GM18498 (cell line): ENCODE data around the gene MYO15A.
"Not testable (repeated sequence)": the region's sequence is repeated elsewhere in the genome, so short reads cannot be mapped to it uniquely, and the experiment has no call there.

ENCODE experiments used
- ATAC-seq: cut with Tn5 transposase; IDR thresholded peaks from one replicate; pipeline ENCODE4 v1.9.1; 2021; ENCODE audit warnings: mild to moderate bottlenecking, moderate library complexity; ENCODE audit not compliant: unreplicated experiment

Gene MYO15A

GRCh38 chr17:18203308-18203707 is 94.8 kb downstream of the MYO15A start:
- ATAC-seq, result no peak

GRCh38 chr17:18205861-18206260 is 97.3 kb downstream of the MYO15A start:
- ATAC-seq, result no peak

GRCh38 chr17:18206962-18207361 is 98.4 kb downstream of the MYO15A start:
- ATAC-seq, result no peak

GRCh38 chr17:18208092-18208491 is 99.5 kb downstream of the MYO15A start:
- no peak for ATAC-seq

- ATAC-seq, result no peak
These were observed 105.2 kb downstream of the MYO15A start for GRCh38 chr17:18213666-18214270.

- ATAC-seq, result not testable (repeated sequence)
These were observed 108.3 kb downstream of the MYO15A start for GRCh38 chr17:18216906-18217305.

- no peak for ATAC-seq
These were observed 109.0 kb downstream of the MYO15A start for GRCh38 chr17:18217412-18218015.

- no peak for ATAC-seq
These were observed 110.3 kb downstream of the MYO15A start for GRCh38 chr17:18218756-18219415.

- no peak for ATAC-seq
These were observed 115.5 kb downstream of the MYO15A start for GRCh38 chr17:18224053-18224386.

- ATAC-seq, result no peak
These were observed 116.0 kb downstream of the MYO15A start for GRCh38 chr17:18224387-18225120.

GRCh38 chr17:18225121-18225641 is 116.6 kb downstream of the MYO15A start, which contains the start of gene LLGL1:
Gene LLGL1 (plus strand): TSS chr17:18225635. CDS start chr17:18225683, 48 bp downstream.
- peak; percentile 90 for ATAC-seq

GRCh38 chr17:18225642-18226283 is 117.2 kb downstream of the MYO15A start:
- no peak for ATAC-seq

GRCh38 chr17:18226284-18226945 is 117.9 kb downstream of the MYO15A start:
- no peak for ATAC-seq

- no peak for ATAC-seq
These were observed 119.1 kb downstream of the MYO15A start for GRCh38 chr17:18227635-18228034.

- no peak for ATAC-seq
These were observed 119.7 kb downstream of the MYO15A start for GRCh38 chr17:18228176-18228682.

- ATAC-seq, result no peak
These were observed 120.7 kb downstream of the MYO15A start for GRCh38 chr17:18229254-18229653.
